GM19099 (cell line): Measurements from ENCODE around the gene DSG4.

Experiments used
- POLR2A ChIP-seq: IDR thresholded peaks from 3 replicates; pipeline ENCODE4 v1.6.1; 2011; ENCODE audit warnings: low read depth; ENCODE audit not compliant: insufficient read length; ENCODE audit errors: extremely low read depth

The DSG4 gene

DNA sequence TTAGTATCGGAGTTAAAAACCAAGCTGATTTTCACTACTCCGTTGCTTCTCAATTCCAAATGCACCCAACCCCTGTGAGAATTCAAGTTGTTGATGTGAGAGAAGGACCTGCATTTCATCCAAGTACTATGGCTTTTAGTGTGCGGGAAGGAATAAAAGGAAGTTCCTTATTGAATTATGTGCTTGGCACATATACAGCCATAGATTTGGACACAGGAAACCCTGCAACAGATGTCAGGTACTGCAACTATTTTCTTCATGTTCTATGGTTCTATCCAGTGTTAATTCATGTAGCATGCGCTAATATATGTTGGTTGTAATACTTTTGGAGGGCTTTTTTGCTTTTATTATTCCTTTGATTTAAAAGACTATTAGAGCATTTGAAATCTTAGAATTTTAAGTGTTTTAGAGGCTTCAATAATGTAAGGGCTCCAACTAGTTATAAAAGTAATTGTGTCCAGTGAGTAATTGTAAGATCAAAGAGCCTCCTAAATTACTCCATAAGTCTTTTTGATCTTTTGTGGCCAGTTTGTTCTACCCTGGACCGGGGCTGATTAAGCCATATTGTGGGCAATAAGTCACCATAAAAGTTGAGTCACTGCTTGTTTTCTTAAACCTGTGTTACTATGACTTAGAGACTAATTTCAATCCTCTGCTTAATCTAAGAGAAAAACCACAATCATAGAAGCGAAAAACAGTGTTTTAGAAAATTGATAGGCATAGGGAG is 22.9 kb downstream of the DSG4 start:
- TF ChIP-seq POLR2A: no peak

DNA sequence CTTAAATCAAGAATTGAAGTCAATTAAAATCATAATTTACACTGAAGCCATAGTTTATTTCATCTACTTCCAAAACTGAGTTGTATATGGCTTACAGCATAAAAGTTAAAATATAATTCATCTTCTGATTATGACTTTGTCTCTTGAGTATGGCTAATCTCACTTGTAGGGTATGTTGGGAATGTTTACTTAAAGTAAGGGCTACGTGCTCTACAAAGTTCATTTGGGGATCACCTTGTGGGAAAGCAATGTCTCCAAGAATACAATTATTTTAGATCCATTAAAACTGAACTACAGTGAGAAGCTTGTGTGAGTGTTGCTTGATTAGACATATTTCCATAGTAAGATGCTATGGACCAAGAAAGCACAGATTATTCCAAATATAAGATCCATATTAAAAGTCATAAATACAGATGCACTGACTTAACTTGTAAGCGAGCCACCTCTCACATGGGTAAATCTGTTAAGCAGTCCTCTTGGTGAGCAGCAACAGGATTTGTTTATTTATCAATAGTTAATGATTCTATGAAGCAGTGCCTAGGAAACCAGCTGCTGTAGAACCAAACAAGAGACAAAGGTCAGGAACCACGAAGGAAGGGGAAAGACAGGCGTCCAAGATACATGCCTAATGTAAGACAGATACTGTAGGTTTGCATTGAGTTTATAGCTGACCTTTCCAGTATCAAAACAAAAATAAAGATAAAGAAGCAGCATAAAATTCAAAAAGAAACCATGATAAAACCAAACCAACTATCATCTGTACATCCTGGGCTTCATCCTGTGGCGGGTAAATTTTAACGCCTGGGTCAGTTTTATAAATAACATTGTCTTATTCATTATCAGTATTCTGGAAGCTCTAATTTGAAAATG is 24.8 kb downstream of the DSG4 start:
- TF ChIP-seq POLR2A: no peak

DNA sequence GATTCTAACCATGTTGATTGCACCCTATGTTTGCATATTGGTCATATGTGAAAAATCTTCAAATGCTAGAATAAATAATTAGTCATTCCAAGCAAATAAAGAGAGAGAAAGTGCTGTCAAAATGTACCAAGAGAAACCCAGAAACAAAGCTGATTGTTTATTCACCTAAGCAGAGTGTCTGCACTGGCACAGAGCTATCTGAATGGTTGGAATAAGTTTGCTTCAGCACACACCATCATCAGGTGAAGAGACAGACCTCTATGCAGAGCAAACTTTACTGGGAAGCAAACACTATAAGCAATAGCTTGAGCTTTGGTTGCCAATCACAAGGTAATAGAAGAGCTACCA is 25.4 kb downstream of the DSG4 start:
- no peak for TF ChIP-seq POLR2A

DNA sequence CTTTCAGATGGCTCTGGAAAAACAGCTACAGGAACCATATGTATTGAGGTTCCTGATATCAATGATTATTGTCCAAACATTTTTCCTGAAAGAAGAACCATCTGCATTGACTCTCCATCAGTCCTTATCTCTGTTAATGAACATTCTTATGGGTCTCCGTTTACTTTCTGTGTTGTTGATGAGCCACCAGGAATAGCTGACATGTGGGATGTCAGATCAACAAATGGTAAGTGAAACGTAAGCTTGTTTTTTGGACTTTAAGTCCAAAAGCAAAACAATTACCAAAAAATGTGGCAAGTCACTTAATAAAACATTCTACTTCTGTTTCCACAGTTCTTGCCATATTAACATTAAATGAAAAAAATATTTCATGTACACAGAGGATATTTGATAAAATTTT is 26.8 kb downstream of the DSG4 start:
- no peak for TF ChIP-seq POLR2A

DNA sequence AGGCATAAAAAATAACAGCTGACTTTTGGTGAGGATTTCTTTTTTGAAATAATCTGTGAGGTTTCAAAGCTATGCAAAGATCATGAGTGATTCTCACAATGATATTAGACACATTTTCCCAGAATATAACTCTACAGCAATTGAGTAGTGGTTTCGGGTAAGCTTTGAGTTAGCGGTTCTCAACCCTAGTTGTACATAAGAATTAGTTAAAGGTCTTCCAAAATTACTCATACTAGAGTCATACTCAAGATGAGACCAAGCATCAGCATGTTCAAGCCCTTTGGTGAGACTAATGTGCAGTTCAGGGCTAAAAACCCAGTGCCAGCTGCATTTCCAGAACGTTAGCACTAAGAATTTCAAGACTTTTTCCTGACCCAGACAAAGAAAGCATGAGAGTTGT is 31.1 kb downstream of the DSG4 start:
- no peak for TF ChIP-seq POLR2A

DNA sequence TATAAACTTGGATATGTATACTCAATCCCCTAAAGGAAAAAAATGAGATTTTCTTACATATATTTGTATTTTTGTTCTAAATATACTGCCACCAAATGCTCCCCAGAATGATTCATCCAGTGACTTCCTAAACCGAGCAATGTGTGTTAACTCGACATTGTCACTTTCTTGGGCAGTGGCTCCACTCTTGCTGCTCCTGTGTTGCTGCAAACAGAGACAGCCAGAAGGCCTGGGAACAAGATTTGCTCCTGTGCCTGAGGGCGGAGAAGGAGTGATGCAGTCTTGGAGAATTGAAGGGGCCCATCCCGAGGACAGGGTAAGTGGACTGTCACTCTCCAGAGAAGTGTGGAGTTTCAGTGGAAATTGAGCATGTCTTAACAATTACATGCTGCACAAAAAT is 32.7 kb downstream of the DSG4 start:
- TF ChIP-seq POLR2A: no peak

DNA sequence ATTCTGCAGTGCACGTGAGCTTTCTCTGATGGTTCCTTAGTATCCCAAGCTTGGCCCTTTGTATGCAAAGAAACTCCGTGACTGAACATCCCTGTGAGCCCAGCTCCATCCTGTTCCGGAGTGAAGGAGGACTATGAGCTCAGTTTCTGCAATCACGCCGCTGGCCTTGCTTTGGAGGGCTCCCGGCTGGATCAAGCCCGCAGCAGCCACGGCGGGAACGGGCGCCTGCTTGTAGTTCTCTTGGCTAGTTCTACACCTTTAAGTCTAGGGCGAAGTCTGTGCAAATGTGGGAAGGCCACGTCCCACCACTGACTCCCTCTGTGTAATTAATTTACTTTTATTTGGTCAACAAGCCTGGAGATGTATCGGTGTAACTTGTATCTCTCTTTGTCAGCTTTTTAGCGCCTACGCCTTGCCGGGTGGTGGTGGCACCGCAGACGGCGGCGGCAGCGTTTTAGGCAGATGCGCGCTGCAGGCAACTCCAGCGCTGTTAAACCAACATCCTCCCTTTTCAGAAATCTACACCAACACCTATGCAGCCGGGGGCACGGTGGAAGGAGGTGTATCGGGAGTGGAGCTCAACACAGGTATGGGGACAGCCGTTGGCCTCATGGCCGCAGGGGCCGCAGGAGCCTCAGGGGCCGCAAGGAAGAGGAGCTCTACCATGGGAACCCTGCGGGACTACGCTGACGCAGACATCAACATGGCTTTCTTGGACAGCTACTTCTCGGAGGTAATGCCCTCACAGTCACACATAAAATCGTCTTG is 34.3 kb downstream of the DSG4 start:
- TF ChIP-seq POLR2A: no peak

DNA sequence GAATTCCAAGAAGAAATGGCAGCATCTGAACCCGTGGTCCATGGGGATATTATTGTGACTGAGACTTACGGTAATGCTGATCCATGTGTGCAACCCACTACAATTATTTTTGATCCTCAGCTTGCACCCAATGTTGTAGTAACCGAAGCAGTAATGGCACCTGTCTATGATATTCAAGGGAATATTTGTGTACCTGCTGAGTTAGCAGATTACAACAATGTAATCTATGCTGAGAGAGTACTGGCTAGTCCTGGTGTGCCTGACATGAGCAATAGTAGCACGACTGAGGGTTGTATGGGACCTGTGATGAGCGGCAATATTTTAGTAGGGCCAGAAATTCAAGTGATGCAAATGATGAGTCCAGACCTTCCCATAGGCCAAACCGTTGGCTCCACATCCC is 36.6 kb downstream of the DSG4 start:
- no peak for TF ChIP-seq POLR2A

DNA sequence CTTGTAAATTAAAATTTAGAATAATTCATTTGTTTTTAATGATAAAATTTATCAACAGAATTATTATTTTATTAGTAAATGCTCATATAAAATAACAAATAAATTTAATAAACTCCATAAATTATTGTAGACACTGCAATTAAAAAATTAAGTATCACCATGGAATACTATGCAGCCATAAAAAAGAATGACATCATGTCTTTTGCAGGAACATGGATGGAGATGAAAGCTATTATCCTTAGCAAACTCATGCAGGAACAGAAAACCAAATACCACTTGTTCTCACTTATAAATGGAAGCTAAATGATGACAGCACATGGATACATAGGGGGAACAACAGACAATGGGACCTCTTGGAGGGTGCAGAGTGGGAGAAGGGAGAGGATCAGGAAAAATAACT is 41.3 kb downstream of the DSG4 start:
- no peak for TF ChIP-seq POLR2A

DNA sequence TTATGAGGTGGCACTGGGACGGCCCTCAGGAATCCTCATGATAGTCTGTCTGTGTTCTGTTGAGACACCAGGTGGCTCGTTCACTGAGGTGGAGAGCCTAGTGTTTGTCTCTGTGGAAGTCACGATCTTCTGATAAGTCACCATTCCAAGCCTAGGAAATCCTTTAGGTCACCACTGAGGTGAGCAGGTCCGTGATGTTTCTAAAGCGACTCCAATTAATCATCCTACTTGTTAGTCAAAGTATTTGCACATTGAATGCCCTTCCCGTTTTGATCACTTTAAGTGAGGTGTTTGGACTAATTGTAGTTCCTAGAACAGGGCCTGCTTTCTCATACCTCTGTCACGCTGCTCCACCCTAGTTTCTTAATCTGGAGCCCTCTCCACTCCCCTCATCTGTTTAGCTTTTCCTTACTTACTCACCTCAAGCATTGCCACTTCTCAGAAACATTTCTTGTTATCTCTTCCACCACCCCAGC is 42.9 kb downstream of the DSG4 start:
- TF ChIP-seq POLR2A: no peak

DNA sequence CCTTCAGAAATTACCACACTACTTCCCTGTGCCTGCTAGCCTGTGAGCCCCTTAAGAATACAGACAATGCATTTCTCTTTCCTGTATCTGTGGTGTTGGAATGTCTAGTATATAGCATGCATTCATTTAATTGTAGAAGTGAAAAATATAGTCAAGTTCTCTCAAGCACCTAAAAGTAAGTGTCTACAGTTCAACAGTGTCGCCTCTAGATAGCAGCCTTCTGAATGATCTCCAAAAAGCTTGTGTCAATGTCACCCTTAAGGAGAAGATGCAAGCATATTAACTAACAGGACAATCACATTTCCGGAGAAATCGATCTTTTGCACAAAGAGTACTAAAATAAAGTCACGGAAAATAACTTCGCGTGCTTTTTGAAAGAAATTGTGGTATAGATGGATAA is 43.5 kb downstream of the DSG4 start:
- no peak for TF ChIP-seq POLR2A

DNA sequence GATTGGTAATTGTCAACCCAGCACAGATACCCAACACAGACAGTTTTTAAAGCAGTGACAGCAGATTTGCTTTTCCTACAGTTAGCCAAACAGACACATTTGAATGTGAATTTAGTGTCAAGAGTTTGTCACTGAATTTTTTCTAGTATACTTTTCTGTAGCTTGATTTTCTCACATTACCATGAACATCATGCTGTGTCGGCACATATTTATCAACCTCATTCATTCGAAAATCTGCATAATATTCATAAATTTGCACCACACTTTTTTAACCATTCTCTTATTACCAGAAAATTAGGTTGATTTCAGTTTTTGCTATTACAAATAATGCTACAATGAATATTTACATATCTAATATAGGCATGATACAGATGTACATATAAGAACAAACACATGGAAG is 43.9 kb downstream of the DSG4 start:
- TF ChIP-seq POLR2A: no peak

DNA sequence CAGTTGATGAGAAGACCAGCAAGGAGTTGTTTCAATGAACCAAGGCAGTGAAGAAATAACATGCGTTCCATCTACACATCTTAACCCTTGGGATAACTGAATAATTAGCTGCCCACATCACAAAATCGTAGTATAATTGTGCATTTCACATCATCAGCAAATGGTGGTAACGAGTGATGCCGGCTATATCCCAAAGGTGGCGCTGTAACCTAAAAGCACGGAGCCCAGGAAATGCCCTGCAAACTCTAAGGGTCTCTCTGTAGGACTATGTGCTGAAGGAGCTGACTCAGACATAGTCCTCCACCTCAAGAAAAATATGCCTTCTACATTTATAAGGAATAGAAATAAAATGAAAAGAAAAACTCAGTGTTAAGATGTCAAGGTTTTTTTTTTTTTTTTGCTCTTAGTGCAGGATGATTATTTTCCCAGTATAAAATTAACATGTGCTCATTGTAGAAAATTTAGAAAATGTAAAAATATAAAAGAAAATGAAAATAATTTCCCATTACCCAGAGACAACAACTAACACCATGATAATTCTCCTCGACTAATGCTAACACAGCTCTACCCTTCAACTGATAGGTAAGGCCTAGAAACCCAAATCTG is 47.9 kb downstream of the DSG4 start:
- TF ChIP-seq POLR2A: no peak

DNA sequence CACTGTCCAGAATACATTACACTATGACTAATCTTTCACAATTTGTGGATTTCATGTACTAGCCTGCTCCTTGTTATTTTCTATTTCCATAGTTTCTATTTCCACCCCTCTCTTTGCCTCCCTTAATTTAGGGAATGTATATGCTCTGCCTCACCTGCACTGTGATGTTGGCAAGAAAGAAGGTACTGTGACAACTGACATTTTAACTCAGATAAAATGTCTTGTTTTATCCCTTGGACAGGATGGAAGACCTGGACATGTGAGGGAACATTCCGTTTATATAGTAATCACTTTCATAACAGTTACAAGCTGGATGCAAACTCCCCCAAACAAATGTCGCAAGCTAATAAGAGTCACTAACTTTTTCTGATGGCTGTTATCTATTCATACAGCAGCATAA is 49.4 kb downstream of the DSG4 start:
- TF ChIP-seq POLR2A: no peak

DNA sequence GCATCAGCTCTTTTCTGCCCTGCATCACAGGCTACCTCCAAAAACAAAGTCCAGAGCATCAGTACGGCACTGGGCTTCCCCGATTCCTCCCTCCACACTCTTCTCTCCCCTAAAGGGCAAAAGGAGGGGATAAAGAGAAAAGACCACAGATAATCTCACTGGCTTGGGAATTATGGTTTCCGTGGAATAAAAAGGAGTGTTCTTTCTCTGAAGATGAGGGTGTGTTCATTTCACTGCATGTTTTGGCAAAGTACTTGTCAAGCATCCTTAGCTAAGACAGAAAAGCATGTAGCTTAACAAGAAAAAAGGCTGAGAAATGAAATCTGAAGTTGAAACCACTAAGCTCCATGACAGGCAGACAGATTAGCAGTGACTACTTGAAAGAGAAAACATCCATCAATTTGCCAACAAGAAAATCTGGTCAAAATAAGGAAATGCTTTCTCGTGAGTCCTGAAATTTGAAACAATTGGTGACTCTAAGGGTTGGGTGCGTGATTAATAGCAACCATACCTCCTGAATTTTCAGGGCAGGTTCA is 50.4 kb downstream of the DSG4 start:
- TF ChIP-seq POLR2A: no peak
